GM18498 (cell line): ENCODE data around the gene POU2AF1.

Experiments
- ATAC-seq: cut with Tn5 transposase; IDR thresholded peaks from one replicate; pipeline ENCODE4 v1.9.1; 2021; ENCODE audit warnings: mild to moderate bottlenecking, moderate library complexity; ENCODE audit not compliant: unreplicated experiment

Gene POU2AF1

DNA sequence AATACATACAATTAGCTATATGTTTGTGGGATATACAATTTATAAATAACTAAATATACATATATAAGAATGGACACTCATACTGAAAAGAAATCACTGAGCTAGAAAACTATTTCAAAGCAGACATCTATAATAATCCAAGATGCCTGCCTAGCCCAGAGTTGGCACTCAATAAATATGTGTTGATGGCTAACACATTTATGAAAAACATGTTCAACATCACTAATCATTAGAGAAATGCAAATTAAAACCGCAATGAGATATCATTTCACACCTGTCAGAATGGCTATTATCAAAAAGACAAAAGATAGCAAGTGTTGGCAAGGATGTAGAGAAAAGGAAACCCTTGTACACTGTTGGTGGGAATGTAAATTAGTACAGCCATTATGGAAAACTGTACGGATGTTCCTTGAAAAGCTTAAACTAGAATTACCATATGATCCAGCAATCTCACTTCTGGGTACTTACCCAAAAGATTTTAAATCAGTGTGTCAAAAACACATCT, 29.8 kb downstream of the POU2AF1 start:
- no peak for ATAC-seq

DNA sequence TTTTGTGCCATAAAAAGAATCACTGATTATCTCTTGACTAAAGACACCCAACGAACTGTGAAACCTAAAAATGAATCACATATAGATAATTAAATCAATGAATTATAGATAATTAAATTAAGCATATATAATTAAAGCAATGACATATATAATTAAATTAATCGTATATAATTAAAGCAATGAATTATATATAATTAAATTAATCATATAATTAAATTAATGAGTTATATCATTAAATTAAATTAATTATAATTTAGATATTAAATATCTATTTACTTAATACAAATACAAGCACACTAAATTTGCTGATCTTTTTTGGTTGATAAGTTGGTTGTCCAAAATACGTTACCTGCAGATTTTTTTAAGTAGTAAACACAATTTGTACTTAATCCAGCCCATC, 30.9 kb downstream of the POU2AF1 start:
- no peak for ATAC-seq

DNA sequence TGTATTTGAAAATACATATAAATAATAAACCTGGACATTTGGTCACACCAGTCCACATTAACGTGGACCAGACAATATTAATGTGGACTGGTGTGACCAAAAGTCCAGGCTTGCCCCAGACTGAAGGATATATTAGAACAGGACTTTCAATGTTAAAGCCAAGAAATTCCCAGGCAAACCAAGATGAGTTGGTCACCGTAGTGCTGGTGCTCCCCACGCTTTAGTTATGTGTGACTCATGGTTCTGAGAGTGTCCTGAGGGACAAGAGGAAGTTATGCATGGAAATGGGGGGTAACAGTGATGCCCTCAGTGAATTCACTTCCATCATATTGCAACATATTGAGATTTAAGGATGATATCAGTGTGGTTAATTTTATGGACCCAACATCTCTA, 31.4 kb downstream of the POU2AF1 start:
- no peak for ATAC-seq

DNA sequence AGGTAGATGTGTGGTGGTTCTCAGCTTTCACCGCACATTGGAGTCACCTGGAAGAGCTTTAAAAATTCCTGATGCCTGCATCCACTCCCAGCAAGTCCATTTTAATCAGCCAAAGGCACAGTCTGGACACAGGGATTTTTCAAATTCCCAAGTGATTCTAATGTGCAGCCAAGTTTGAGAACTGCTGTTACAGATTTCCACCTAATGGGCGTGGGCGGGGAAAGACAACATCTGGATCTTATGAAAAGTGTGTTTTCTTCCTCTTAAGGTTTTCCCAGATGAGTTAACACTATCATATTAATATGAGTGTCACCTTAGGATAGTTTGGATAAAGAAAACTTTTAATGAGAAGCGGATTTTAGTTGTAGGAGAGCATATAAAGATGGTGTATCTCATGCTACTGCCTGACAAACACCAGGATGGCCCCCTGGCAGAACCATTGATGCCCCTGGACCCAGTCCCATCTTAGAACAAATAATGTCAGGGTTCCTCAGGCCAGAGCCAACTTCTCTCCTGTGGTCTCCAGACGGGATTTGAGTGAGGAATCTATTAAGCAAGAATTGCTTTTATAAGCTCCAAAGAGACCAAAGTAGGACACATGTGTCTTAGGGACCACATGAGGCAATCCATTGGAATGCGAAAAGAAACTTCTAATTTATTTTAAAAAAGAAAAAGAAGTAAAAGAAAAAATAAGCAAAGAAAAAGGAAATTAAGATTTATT, 31.9 kb downstream of the POU2AF1 start:
- no peak for ATAC-seq

- no peak for ATAC-seq
Measured at GRCh38 chr11:111344032-111344431, 35.0 kb downstream of the POU2AF1 start.

DNA sequence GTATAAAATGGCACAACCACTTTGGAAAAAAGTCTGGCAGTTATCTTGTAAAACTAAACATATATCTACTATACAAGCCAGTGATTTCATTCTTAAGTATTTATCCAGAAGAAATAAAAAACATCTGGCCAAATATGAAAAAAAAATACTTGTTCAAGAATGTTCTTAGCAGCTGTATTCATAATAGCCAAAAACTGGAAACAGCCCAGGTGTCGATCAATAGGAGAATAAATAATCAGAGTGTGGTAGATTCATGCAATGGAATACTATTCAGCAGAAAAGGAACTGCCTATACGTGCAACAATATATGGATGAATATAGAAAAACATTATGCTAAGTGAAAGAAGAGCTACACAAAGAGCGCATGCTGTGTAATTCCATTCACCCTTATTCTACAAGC, 36.7 kb downstream of the POU2AF1 start:
- no peak for ATAC-seq

DNA sequence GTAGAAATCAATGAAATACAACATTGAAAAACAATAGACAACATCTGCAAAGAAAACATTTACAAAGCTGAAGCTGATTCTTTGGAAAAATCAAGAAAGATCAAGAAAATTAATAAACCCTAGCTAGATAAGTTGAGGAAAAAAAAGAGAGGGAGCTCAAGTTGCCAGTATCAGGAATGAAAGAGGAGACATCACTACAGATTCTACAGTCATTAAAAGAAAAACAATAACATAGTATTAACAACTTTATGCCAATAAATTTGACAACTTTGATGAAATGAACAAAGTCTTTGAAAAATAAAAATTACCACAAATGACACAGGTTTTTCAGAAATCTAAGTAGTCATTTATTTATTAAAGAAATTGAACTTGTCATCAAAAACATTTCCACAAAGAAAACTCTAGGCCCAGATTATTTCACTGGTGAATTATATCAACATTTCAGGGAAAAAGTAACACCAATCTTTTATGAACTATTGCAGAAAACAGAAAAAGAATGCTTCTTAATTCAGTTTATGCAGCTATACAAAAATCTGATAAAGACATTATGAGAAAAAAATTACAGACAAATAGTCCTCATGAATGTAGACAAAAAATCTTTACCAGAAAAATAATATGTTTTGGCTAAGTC, 39.2 kb downstream of the POU2AF1 start:
- no peak for ATAC-seq

- no peak for ATAC-seq
Measured at GRCh38 chr11:111336582-111337256, 42.4 kb downstream of the POU2AF1 start.

DNA sequence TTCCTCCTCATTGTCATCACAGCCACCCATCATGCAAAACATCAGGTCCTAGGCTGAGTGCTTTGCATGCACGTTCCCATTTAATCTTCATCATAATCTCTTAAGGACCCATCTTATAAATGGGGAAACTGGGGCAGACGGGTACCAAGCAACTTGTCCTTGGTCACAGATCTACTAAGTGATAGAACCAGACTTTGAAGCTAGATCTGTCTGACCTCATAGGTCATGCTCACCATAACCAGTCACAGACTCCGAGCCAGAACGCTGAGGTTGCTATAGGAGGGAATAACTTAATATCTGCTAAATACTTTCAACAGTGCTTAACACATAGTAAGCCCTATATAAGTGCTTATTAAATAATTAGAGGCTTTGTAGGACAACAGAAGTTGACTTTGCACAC, 43.0 kb downstream of the POU2AF1 start:
- ATAC-seq: no peak

- no peak for ATAC-seq
Measured at GRCh38 chr11:111335549-111335948, 43.5 kb downstream of the POU2AF1 start.

DNA sequence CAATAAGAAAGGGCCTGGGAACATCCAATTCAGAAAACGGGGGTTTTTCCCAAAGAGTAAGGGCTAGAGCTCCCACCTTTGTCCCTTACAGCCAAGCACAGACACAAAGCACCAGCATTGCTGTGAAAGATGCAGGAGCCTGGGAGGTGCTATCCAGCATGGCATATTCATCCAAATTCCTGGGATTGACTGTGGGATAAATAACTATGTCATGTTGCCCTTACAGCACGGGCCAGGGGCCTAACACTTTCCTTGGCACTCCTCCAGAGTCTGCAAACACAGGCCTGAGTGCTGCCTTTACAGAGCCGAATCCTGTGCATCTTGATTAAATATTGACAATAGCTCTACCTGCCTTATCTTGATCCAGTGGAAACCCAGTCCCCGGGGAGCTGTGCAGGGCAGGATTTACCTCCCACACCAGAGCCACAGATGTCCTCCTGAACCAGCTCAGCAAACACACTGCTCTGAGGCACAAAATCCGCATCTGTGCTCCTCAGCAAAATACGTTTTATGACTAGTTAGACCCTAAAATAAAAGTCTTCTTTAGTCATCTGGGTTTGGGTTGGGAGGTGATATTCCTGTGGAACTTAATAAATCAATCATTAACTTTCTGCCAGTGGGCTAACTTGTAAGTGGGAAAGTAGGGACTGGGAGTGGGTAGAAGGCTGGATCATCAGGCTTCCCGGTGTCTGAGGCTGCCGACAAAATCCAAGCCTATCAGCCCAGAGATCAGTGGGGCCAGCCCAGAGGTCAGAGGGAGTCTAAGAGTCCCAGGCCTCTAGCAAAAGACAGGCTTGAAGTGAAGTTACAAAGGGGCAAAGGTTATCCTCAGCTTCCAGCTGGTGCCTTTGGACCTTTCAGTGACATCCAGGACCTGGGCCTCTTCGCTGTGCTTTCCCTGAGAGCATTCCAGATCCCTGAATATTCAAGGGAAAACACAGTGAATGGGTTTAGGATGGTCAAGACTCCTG, 44.3 kb downstream of the POU2AF1 start:
- no peak for ATAC-seq

DNA sequence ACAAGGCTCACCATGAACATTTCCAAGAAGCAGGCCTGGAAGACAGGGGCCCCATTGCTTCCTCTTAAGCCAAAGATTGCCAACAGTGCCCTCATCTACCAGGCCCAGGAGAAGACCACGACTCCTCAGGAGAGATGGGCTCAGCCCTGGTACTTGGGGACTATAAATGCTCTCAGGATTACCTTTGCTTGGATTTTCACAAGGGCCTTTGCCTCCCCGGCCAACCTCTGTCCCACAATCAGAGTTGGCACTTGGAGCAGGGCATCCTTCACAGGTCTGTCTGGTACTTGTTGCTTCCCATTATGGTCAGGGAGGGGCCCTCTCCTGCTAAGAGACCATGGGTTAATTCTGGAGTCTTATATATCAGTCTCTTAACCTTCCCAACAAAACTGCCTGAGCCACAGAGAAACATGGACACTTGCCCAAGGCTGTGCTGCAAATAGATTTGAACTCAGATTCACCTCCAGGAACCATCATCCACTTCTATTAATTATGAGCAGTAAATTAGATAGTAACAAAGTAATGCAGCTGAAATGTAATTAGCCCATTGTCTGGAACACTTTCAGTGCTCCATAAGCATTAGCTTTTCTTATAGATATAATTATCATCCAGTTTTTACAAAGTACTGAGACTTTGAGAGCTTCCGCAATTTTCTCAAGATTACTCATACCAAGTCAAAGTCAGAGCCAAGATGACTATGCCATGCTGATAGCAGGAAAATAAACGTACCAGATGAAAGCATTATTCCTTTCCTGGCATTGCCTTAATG, 47.2 kb downstream of the POU2AF1 start:
- ATAC-seq: no peak

GRCh38 chr11:111330234-111330893, 48.7 kb downstream of the POU2AF1 start:
- no peak for ATAC-seq

GRCh38 chr11:111329306-111330204, 49.5 kb downstream of the POU2AF1 start:
- ATAC-seq: no peak

DNA sequence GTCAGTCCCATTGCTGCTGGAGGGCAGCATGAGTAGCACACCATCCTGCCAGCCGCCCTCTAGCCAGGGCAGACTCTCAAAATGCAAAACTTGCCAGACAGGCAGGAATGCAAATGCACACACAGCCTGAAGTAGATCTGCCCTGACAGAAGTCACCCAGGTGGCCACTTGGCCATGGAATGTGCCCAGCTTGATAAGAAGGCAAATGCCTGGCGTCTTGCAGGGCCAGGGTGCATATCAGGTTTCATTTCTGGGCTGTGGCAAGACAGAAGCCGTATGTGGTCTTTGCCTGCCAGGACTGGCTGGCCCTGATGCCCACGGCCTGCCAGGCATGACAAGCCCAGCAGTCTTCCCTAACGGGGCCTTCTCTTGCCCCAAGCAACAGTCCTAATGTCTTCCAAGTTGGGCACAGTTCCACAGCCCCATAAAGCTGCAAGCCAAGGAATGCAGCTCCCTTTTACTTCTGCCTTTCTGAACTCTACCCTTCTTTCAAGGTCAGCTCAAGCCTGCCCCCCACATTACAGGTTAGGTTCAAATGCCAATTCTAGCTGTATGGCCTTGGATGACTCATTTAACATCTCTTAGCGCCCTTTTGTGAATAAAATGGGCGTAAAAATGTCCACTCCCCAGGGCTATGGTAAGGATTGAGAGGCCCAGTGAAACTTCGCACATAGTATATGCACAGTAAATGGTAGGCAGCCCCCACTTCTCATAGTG, 51.0 kb downstream of the POU2AF1 start:
- ATAC-seq: no peak

DNA sequence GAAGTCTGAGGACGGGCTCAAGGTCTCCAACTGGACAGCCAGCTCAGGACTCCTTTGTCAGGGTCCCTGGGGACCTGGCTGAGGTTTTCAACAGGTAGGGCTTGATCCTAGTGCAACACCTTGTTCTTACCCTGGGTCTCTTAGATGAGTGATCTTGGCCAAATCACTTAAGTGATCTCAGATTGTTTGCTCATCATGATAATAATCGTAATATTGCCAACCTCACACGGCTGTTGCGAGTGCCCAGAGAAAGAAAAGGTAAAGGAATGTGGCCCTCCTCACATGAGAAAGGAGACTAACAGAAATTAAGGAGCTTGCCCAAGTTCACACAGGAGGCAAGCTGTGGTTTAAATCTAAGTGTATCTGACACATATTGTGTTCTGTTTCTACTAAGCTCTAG, 52.3 kb downstream of the POU2AF1 start:
- ATAC-seq: no peak

DNA sequence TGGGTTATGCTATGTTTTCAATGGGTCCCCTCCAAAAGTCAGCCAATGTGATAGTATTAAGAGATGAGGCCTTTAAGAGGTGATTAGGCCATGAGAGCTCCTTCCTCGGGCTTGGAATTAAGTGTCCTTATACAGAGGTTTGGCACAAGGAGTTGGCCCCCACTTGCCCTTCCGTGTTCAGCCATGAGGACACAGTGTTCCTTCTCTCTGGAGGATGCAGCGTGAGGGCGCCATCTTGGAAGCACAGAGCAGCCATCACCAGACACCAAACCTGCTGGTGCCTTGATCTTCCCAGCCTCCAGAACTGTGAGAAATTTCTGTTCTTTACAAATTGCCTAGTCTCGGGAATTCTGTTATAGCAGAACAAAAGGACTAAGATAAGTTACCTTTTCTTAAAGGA, 53.8 kb downstream of the POU2AF1 start:
- no peak for ATAC-seq

DNA sequence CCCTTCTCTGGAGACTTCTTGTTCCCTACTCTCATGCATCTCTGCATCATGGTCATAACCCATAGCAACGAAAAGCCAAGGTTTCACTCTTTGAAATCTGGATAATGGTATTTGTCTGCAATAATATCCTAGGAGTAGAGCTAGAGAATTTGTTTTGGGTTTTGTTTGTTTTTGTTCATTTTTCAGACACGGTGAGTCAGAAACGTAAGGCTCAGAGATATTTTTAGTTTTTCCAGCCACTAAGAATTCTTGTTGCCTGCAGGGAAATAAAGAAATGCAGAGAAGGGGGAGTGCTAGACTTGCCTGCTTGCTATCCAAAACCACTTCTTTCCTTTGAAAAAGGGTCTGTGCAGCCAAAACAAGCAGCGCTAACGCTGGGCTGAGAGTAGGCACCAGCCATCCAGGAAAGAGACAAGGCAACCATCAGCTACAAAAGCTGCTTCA, 54.8 kb downstream of the POU2AF1 start:
- ATAC-seq: no peak
